H9 (cell line): ENCODE data around the gene OR5I1. TPM values are rescaled to one million over a fixed set of nuclear protein-coding genes. Genes with fewer than 3 reads are reported as not detected.

Source experiments
- DNase-seq: peaks from one replicate; pipeline ENCODE4 v3.0.0-alpha.2; 2017
- H2AFZ ChIP-seq: one replicate; pipeline ENCODE4 v1.6.1; 2013; ENCODE audit warnings: mild to moderate bottlenecking, low read length, control low read depth, moderate library complexity
- H2AK5ac ChIP-seq: 2 replicates; pipeline ENCODE4 v1.6.1; 2013; ENCODE audit warnings: low read length, control low read depth, mixed read lengths; ENCODE audit not compliant: insufficient read length
- H2BK120ac ChIP-seq: one replicate; pipeline ENCODE4 v1.6.1; 2013; ENCODE audit warnings: low read depth, mild to moderate bottlenecking, low read length, control low read depth, inconsistent platforms; ENCODE audit not compliant: poor library complexity, severe bottlenecking
- H2BK12ac ChIP-seq: 2 replicates; pipeline ENCODE4 v1.6.1; 2013; ENCODE audit warnings: low read length, control low read depth, mixed read lengths, low read depth; ENCODE audit not compliant: insufficient read length
- H2BK15ac ChIP-seq: 2 replicates; pipeline ENCODE4 v1.6.1; 2013; ENCODE audit warnings: low read depth, low read length, control low read depth
- H2BK20ac ChIP-seq: one replicate; pipeline ENCODE4 v1.6.1; 2013; ENCODE audit warnings: low read depth, mild to moderate bottlenecking, low read length, control low read depth, inconsistent platforms; ENCODE audit not compliant: poor library complexity, severe bottlenecking
- H2BK5ac ChIP-seq: 2 replicates; pipeline ENCODE4 v1.6.1; 2013; ENCODE audit warnings: low read length, control low read depth, mixed read lengths; ENCODE audit not compliant: insufficient read length
- H3K14ac ChIP-seq: 2 replicates; pipeline ENCODE4 v1.6.1; 2013; ENCODE audit warnings: low read length, control low read depth; ENCODE audit not compliant: insufficient read depth
- H3K18ac ChIP-seq: 2 replicates; pipeline ENCODE4 v1.6.1; 2013; ENCODE audit warnings: low read depth, mild to moderate bottlenecking, mixed read lengths, low read length, control low read depth; ENCODE audit not compliant: insufficient read length
- H3K23ac ChIP-seq: 2 replicates; pipeline ENCODE4 v1.6.1; 2013; ENCODE audit warnings: low read length, control low read depth, mixed read lengths, low read depth; ENCODE audit not compliant: insufficient read length
- H3K23me2 ChIP-seq: 2 replicates; pipeline ENCODE4 v1.6.1; 2013; ENCODE audit warnings: low read depth, mild to moderate bottlenecking, mixed read lengths, low read length, control low read depth; ENCODE audit not compliant: insufficient read length, poor library complexity, severe bottlenecking
- H3K27ac ChIP-seq: 2 replicates; pipeline ENCODE4 v1.5.1; 2013; ENCODE audit warnings: low read length, control low read depth, mixed read lengths, low read depth; ENCODE audit not compliant: insufficient read length
- H3K27me3 ChIP-seq: 2 replicates; pipeline ENCODE4 v1.6.1; 2013; ENCODE audit warnings: low read length, control low read depth, inconsistent platforms; ENCODE audit not compliant: insufficient read depth
- H3K4ac ChIP-seq: 2 replicates; pipeline ENCODE4 v1.6.1; 2013; ENCODE audit warnings: low read depth, mild to moderate bottlenecking, control low read depth, inconsistent platforms, low read length, moderate library complexity
- H3K4me1 ChIP-seq: 2 replicates; pipeline ENCODE4 v1.6.1; 2013; ENCODE audit warnings: low read length, control low read depth, inconsistent platforms; ENCODE audit not compliant: insufficient read depth
- H3K4me2 ChIP-seq: 2 replicates; pipeline ENCODE4 v1.6.1; 2013; ENCODE audit warnings: low read length, control low read depth, mixed read lengths; ENCODE audit not compliant: insufficient read length, insufficient read depth
- H3K56ac ChIP-seq: 2 replicates; pipeline ENCODE4 v1.6.1; 2013; ENCODE audit warnings: low read depth, mild to moderate bottlenecking, mixed read lengths, low read length, control low read depth; ENCODE audit not compliant: insufficient read length
- H3K79me1 ChIP-seq: 2 replicates; pipeline ENCODE4 v1.6.1; 2013; ENCODE audit warnings: low read depth, mild to moderate bottlenecking, moderate library complexity, low read length, control low read depth, inconsistent platforms; ENCODE audit not compliant: insufficient read depth, poor library complexity, severe bottlenecking
- H3K79me2 ChIP-seq: 2 replicates; pipeline ENCODE4 v1.6.1; 2013; ENCODE audit warnings: low read length, control low read depth, inconsistent platforms; ENCODE audit not compliant: insufficient read depth
- H3K9ac ChIP-seq: 2 replicates; pipeline ENCODE4 v1.6.1; 2013; ENCODE audit warnings: low read length, control low read depth, mixed read lengths; ENCODE audit not compliant: insufficient read length; ENCODE audit errors: extremely low read depth
- H3K9me3 ChIP-seq: one replicate; pipeline ENCODE4 v1.6.1; 2013; ENCODE audit warnings: low read depth, low read length, inconsistent platforms; ENCODE audit not compliant: control insufficient read depth
- H3T11ph ChIP-seq: one replicate; pipeline ENCODE4 v1.6.1; 2013; ENCODE audit warnings: mild to moderate bottlenecking, low read length, control low read depth, inconsistent platforms
- H4K20me1 ChIP-seq: one replicate; pipeline ENCODE4 v1.6.1; 2013; ENCODE audit not compliant: control insufficient read depth, insufficient read length, insufficient read depth
- H4K5ac ChIP-seq: 2 replicates; pipeline ENCODE4 v1.6.1; 2013; ENCODE audit warnings: low read depth, mild to moderate bottlenecking, mixed read lengths, low read length, control low read depth; ENCODE audit not compliant: insufficient read length
- H4K8ac ChIP-seq: replicated peaks from 2 replicates; pipeline ENCODE4 v1.6.1; 2013; ENCODE audit warnings: low read length, control low read depth, mixed read lengths, low read depth; ENCODE audit not compliant: insufficient read length
- H4K91ac ChIP-seq: 2 replicates; pipeline ENCODE4 v1.6.1; 2013; ENCODE audit warnings: low read depth, mild to moderate bottlenecking, moderate library complexity, mixed read lengths, low read length, control low read depth; ENCODE audit not compliant: insufficient read length
- H3K27ac Mint-ChIP-seq, 3 experiments: 2 replicates in 2 of 3; 3 replicates in 1 of 3; pipeline ENCODE4 v1.8.0; 2020 to 2021; ENCODE audit warnings: mixed read lengths in 3 of 3, mild to moderate bottlenecking in 1 of 3, moderate library complexity in 1 of 3
- H3K27me3 Mint-ChIP-seq: 2 replicates; pipeline ENCODE4 v1.8.0; 2021; ENCODE audit warnings: low read depth, mild to moderate bottlenecking, moderate library complexity, mixed read lengths
- H3K36me3 Mint-ChIP-seq, 3 experiments: 2 replicates in 2 of 3; 3 replicates in 1 of 3; pipeline ENCODE4 v1.8.0; 2020 to 2021; ENCODE audit warnings: low read depth in 3 of 3, mixed read lengths in 3 of 3; ENCODE audit not compliant: insufficient read depth in 1 of 3
- H3K4me1 Mint-ChIP-seq, 2 experiments: 2 replicates each; pipeline ENCODE4 v1.8.0; 2020; ENCODE audit warnings: mixed read lengths in 2 of 2
- H3K4me3 Mint-ChIP-seq, 2 experiments: 2 replicates in 1 of 2; 3 replicates in 1 of 2; pipeline ENCODE4 v1.8.0; 2020 to 2021; ENCODE audit warnings: mild to moderate bottlenecking in 2 of 2, mixed read lengths in 2 of 2, moderate library complexity in 1 of 2
- H3K9me3 Mint-ChIP-seq, 2 experiments: 2 replicates in 1 of 2; 3 replicates in 1 of 2; pipeline ENCODE4 v1.8.0; 2020; ENCODE audit warnings: mild to moderate bottlenecking in 2 of 2, mixed read lengths in 2 of 2, moderate library complexity in 1 of 2
- CTCF ChIP-seq: fragments of 200-600 bp; sonication (generic); conservative IDR thresholded peaks from 3 replicates; pipeline ENCODE4 v1.8.0; 2021; ENCODE audit warnings: antibody characterized with exemption, mild to moderate bottlenecking
- WGBS: extraction: QIAGEN DNeasy Blood & Tissue Kit; methylation state at CpG from one replicate; pipeline ENCODE4 v1.1.7; 2013; ENCODE audit warnings: missing lambda C conversion rate, low lambda C conversion rate, mixed read lengths; ENCODE audit not compliant: insufficient read length; ENCODE audit errors: extremely low coverage; 5-methylcytosine and 5-hydroxymethylcytosine counted together
- total RNA-seq: library from RNA; stranded (reverse); gene quantifications from 2 replicates; pipeline ENCODE4 v1.2.1, GENCODE V29; 2021

The OR5I1 gene
- total RNA-seq, 1 experiment from 2014 or later = not detected

GRCh38 chr11:55920537-55920936 lies 15.7 kb downstream of the OR5I1 start:
- Histone ChIP-seq H2BK120ac (no peak overlapping the region), H3K4me2 (no peak overlapping the region), H3K27ac (no peak overlapping the region), H4K91ac (no peak overlapping the region), H2BK15ac (no peak overlapping the region), H4K8ac (no peak overlapping the region), H3K23ac (no peak overlapping the region), H3K4ac (no peak overlapping the region), H3K79me1 (no peaks in the 10 kb centered on the region), H3T11ph (no peak overlapping the region), H3K9ac (no peak overlapping the region), H3K27me3 (no peaks in the 10 kb centered on the region), H3K9me3 (peaks cover 40% of the 10 kb centered on the region), H2BK20ac (no peak overlapping the region), H2BK5ac (no peak overlapping the region), H3K18ac (no peak overlapping the region), H3K23me2 (no peaks in the 10 kb centered on the region), H4K20me1 (no peaks in the 10 kb centered on the region), H3K14ac (no peak overlapping the region), H2BK12ac (no peak overlapping the region), H3K4me1 (no peaks in the 10 kb centered on the region), H2AK5ac (no peak overlapping the region), H3K79me2 (no peaks in the 10 kb centered on the region), H3K56ac (no peak overlapping the region), H2AFZ (no peak overlapping the region), H4K5ac (no peak overlapping the region)
- H3K4me1 Mint-ChIP-seq = no peaks in the 10 kb centered on the region
- no CpG with 5 or more reads among the region's 5 CpGs for WGBS
- DNase-seq = no peak
- H3K27ac Mint-ChIP-seq = no peak overlapping the region
- peaks cover 8 to 18% (median 10%) of the 10 kb centered on the region in 3 experiments for H3K36me3 Mint-ChIP-seq
- peaks cover 82 to 89% of the 10 kb centered on the region in 2 experiments for H3K9me3 Mint-ChIP-seq
- no peaks in the 10 kb centered on the region; the same call in 1 of the 2 replicates for H3K27me3 Mint-ChIP-seq
- H3K4me3 Mint-ChIP-seq = no peak overlapping the region
- TF ChIP-seq CTCF = no peak
